HG03060 (cell line): ENCODE data around the gene ABCD1.
"Not testable (repeated sequence)": the region's sequence is repeated elsewhere in the genome, so short reads cannot be mapped to it uniquely, and the experiment has no call there.

Experiments used
- ATAC-seq: cut with Tn5 transposase; IDR thresholded peaks from one replicate; pipeline ENCODE4 v1.9.1; 2021; ENCODE audit warnings: low read depth, moderate number of reproducible peaks; ENCODE audit not compliant: unreplicated experiment

The ABCD1 gene

DNA sequence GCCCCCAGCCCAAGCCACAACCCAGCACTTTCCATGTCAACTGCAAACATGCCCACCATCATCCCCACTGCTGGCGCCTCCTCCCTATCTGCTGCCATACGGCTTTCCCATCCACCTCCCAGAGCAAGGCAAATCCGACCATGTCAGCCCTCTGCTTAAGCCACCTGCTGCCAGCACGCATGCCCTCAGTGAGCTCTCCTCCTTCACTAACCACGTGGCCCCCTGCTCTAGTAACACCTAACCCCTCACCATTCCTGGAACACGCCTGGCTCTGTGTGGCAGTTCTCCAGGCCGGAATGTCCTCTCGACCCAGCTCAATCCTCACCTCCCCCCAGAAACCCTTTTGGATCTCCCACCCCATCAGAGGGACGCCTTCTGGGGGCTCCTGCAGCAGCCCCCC, 17.9 kb upstream of the ABCD1 start:
- no peak for ATAC-seq

DNA sequence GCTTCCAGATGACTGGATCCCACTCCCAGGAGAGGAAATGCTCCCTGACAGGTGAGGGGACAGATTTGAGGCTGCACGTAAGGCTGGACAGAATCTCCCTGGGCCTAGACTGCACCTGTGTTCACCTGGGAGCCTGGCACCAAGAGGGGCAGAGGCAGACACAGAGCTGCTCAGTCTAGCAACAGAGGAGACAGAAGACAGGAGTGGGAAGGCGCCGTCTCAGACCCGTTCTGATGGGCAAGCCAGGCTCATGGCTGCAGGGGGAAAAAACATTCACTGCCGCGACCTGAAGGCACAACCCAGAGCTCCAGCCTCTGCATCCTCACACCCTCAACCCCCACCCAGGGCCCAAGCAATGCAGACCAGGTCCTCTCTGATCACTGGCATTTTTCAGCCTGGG, 17.2 kb upstream of the ABCD1 start:
- no peak for ATAC-seq

DNA sequence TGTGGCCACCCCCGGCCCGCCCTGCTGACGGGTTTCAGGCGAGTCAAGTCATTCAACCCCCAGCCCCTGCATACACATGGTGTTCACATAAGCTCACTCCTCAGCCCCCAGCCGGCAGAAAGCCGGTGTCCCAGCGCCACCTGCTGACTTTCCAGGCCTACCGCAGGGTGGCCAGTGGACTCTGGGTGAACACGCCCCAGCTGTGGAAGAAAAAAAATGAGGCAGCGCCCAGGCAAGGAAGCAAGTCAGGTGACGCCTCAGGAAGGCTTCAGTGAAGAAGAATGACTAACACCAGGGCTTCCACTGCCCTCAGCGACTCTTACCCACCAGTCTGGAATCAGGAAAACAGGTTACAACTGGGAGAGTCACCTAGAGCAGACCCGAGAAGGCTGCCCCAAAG, 16.2 kb upstream of the ABCD1 start:
- ATAC-seq = no peak

DNA sequence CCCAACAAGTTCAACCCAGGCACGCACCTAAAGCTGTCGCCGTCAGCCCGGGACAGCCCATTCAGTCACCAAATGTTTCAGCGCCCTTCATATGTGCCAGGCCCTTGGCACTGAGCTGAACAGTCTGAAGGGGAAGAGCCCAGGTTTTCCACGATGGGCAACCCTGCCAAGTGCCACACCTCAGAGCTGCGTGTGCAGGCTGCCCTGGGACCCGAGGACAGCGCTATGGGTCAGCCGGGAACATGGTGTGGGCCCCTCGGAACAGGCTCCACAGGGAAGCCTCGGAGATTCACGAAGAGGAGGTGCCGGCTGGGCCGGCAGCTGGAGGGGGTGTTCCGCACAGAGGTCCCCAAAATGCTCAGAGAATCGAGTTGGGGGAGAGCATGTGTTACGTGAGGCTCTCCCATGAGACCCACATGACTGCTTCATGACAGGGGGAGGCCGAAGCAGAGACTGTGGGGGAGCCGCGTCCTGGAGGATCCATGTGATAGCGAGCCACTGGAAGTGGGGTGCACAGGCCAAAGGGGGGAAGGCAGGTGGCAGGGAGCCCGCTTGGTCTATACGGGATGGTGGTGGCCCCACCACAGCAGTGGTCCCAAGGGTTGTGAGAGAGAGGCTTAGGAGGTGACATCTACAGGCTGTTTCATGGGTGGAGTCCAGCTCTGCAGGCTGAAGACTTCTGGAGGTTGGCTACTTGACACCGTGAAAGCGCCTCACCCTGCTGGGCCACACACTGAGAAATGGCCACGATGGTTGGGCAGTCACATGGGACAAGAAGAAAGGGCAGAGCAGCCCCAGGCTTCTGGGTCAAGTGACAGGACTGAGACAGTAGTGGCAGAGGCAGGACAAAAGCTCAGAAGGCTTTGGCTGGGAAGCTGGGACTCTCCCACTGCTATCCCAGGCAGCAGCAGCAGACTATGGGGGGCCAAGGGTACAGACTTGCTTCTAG, 14.7 kb upstream of the ABCD1 start:
- ATAC-seq = no peak

GRCh38 chrX:153714256-153714655, 10.4 kb upstream of the ABCD1 start:
- no peak for ATAC-seq

GRCh38 chrX:153717445-153717844, 7.2 kb upstream of the ABCD1 start:
- ATAC-seq = no peak

DNA sequence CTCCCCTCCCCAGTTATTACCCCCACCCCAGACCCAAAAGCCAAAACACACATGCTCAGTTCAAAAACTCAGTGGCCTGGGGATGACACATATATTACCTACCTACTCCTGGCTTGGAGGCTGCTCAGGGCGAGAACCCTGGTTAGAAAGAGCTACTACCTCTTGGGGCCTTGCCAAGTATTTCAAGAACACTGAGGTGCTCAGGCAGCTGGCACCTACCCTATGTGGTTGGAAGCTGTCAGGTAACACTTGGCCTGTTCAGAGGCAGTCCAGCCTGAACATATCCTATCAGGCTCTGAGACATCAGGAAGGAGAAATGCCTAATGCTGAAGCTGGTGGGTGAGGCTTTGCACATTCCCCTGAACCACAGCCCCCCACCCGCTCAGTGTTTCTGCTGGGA, 5.4 kb upstream of the ABCD1 start:
- no peak for ATAC-seq

DNA sequence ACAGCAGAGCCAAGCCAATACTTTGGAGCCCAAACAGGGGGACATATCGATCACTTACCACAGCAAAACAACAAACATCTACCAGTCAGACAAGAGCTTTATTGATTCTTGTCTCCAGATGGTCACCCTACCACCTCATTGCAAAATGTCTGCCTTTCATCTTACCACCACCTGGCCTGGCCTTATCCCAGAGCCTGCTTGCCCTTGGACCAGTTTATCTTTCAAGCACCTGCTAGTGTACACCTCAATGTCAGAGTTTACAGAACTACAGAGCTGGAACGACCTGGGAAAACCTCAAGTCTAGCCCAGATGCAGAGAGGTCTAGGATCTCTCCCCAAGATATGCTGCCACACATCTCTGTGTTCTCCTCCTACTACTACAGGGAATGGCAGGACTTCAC, 5.0 kb upstream of the ABCD1 start:
- no peak for ATAC-seq

GRCh38 chrX:153722704-153723350, 1.8 kb upstream of the ABCD1 start:
- no peak for ATAC-seq

DNA sequence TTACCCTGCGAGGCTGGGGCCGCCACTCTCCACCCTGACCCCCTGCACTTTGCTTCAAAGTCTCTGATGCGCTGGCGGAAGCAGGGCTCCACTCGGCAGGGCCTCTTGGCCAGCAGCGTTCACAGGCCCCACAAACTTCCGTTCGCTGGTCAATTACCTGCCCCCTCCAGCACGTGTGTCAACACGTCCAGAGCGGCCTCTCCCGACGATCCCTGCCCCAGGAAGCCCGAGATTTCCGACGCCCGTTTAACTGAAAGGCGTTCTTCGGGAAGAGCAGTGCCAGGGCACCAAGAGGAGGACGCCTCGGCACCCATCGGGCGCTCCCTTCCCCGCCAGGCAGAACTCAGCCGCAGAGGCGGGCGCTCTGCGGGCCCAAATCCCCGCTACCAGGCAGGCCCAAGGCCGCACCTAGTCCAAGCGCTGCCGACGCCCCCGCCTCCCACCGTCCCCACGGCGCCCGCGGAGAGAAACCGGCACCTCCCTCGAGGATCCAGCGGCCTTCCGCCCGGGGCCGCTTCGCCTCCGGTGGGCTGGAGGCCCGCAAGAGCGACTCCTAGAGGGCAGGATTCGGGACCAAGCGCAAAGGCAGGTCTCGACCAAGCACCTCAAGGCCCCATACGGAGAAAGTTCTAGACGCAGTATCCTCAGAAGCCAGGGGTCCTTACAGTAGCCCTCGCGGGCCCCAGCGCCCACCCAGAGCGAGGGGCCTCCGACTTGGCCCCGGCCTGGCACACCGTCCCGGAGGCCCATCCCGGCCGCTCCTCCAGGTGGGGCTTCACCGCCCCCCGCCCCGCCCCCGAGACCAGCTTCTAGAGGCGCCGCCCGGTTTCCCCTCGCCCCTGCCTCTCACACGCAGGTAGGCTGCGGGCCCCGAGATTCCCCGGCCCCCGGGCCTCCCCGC, 1.1 kb upstream of the ABCD1 start:
- no peak for ATAC-seq

GRCh38 chrX:153725039-153725831, 579 bp downstream of the ABCD1 start:
- ATAC-seq = no peak

DNA sequence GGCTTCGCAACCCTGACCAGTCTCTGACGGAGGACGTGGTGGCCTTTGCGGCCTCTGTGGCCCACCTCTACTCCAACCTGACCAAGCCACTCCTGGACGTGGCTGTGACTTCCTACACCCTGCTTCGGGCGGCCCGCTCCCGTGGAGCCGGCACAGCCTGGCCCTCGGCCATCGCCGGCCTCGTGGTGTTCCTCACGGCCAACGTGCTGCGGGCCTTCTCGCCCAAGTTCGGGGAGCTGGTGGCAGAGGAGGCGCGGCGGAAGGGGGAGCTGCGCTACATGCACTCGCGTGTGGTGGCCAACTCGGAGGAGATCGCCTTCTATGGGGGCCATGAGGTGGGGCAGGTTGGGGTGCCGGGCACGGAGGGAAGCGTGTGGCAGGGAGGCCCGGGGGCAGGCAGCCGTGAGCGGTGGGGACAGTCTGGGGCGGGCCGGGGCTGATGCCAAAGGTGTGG, 1.2 kb downstream of the ABCD1 start:
- ATAC-seq = no peak

- no peak for ATAC-seq
Observed at GRCh38 chrX:153726286-153727122, 1.8 kb downstream of the ABCD1 start.

DNA sequence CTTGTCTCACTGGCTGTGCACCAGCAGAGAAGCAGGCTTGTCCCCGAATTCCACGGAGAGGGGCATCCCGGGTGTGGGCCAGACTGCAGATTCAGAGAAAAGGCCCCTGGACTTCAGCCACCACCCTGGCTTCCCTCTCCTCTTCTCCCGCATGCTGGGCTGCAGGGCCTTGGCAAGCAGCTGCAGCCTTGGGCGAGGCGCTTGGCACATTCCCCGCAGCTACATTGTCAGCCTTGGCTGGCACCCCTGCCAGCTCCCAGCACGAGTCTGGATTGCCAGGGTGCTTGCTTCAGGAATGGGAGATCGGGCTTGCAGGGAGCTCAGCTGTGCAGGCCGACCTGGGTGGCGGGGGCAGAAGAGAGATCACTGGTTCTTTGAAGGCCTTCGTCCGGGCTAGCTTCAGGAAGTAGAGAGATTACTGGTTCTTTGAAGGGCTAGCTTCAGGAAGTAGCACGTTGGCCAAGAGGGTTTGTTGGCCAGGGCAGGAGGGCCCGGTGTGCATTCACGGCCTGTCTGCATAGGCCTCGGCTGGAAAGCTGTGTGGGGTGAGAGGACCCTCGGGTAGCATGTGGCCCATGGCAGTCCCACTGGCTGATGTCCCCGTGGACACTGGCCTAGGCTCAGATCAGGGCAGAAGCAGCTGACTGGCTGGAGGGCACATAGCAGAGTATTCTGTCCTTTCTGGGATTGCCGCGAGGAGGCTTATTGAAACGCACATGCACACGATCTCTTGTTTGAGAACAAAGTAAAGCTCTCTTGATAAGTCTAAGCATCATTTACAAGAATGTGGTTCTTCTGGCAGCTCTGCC, 2.7 kb downstream of the ABCD1 start:
- ATAC-seq = no peak

DNA sequence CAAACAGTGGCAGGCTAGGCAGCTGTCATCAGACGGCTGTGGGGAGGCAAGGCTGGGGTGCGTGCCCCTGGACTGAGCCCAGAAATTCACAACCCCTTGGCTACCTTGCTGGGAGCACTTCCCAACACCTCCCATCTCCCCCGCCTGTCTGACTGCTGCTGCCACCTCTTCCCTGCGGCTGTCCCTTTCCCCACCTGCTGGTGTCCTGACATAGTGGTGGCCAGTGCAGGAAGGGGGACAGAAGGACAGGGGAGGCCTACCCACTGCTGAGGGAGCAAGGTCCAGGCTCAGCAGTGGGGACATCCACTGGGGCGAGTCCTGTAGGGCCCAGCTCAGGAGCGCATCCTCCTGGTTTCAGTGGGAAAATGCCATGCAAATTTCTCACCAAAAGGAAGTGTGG, 3.4 kb downstream of the ABCD1 start:
- ATAC-seq = no peak

DNA sequence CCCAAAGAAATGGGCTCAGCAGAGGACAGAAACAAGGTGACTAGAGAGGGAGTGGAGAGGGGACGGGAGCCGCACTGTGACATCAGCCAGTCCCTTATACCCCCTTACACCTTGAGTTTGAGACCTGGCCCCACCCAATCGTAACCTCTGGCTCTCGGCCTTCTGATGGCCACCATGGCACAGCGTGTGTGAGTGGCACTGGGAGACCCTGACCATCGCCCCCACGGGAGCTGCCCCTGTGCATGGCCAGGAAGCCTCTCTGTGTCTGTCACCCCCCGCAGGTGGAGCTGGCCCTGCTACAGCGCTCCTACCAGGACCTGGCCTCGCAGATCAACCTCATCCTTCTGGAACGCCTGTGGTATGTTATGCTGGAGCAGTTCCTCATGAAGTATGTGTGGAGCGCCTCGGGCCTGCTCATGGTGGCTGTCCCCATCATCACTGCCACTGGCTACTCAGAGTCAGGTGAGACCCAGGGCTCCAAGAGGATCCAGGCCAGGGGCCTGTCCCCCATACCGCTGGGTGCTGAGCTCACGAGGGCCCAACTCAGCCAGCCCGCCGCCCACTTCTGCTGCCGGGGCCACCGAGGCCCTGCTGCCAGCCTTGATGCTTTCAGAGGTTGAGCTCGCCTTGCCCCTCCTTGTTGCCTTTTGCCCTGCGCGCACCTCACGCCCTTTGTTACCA, 4.4 kb downstream of the ABCD1 start:
- no peak for ATAC-seq

DNA sequence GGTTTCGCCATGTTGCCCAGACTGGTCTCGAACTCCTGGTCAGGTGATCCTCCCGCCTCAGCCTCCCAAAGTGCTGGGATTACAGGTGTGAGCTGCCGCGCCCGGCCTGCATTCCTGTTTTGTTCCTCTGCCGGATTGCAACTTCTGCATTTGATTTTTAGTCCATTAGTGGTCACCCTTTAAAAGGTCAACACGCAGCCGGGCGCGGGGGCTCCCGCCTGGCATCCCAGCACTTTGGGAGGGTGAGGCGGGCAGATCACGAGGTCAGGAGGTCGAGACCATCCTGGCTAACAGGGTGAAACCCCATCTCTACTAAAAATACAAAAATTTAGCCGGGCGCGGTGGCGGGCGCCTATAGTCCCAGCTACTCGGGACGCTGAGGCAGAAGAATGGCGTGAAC, 5.5 kb downstream of the ABCD1 start:
- ATAC-seq = not testable (repeated sequence)
